IMR-90 (cell line): ENCODE measurements around the gene P4HA2. TPM values are rescaled to one million over a fixed set of nuclear protein-coding genes. Genes with fewer than 3 reads are reported as not detected.

Experiments used
- ATAC-seq: fragments of 200-7000 bp; cut with Tn5 transposase; 2 replicates; pipeline ENCODE4 v1.9.1; 2020; ENCODE audit warnings: low read depth, mild to moderate bottlenecking, moderate library complexity
- BruUV-seq: library from RNA; stranded (reverse); fragments of 400-500 nt; replicated peaks from 2 replicates; lab custom pipeline; 2021; lab: Mats Ljungman, UMichigan
- CTCF ChIA-PET: fragments of 300-600 bp; formaldehyde crosslinking; extraction: SDS; loops from one replicate; lab custom pipeline; 2021; ENCODE audit warnings: antibody characterized with exemption; lab: Yijun Ruan, JAX
- POLR2A ChIA-PET: fragments of 300-600 bp; sonication (Branson Sonifier 250); formaldehyde crosslinking; loops from one replicate; lab custom pipeline; 2022; ENCODE audit warnings: antibody characterized with exemption; ENCODE audit not compliant: unreplicated experiment; lab: Charles Lee
- DNase-seq: peaks from one replicate; pipeline ENCODE4 v3.0.0; 2013
- H2AFZ ChIP-seq: replicated peaks from 2 replicates; pipeline ENCODE3; 2013; ENCODE audit warnings: low read length, mild to moderate bottlenecking; ENCODE audit not compliant: poor library complexity
- H2AK5ac ChIP-seq: 2 replicates; pipeline ENCODE4 v1.6.1; 2013; ENCODE audit warnings: low read depth, low read length, inconsistent platforms
- H2AK9ac ChIP-seq: replicated peaks from 2 replicates; pipeline ENCODE3; 2013; ENCODE audit warnings: mild to moderate bottlenecking, low read depth, low read length, moderate library complexity; ENCODE audit not compliant: poor library complexity
- H2BK120ac ChIP-seq: 2 replicates; pipeline ENCODE4 v1.6.1; 2013; ENCODE audit warnings: low read depth, low read length, inconsistent platforms
- H2BK15ac ChIP-seq: 3 replicates; pipeline ENCODE4 v1.6.1; 2013; ENCODE audit warnings: low read depth, low read length, inconsistent platforms
- H2BK20ac ChIP-seq: 2 replicates; pipeline ENCODE4 v1.6.1; 2013; ENCODE audit warnings: low read depth, mild to moderate bottlenecking, inconsistent platforms, low read length, moderate library complexity
- H2BK5ac ChIP-seq: 2 replicates; pipeline ENCODE4 v1.6.1; 2013; ENCODE audit warnings: mild to moderate bottlenecking, low read depth, low read length, inconsistent platforms; ENCODE audit not compliant: poor library complexity, severe bottlenecking
- H3K14ac ChIP-seq: replicated peaks from 2 replicates; pipeline ENCODE4 v1.6.1; 2013; ENCODE audit warnings: low read depth, low read length, inconsistent platforms
- H3K18ac ChIP-seq: 2 replicates; pipeline ENCODE4 v1.6.1; 2013; ENCODE audit warnings: low read depth, low read length, control low read depth
- H3K23ac ChIP-seq: 2 replicates; pipeline ENCODE4 v1.6.1; 2013; ENCODE audit warnings: low read depth, low read length, inconsistent platforms
- H3K27ac ChIP-seq: 2 replicates; pipeline ENCODE4 v1.5.1; 2013; ENCODE audit warnings: mild to moderate bottlenecking, control low read depth, low read length; ENCODE audit not compliant: insufficient read depth
- H3K27me3 ChIP-seq: 2 replicates; pipeline ENCODE4 v1.6.1; 2013; ENCODE audit warnings: low read length; ENCODE audit not compliant: control insufficient read depth, insufficient read depth
- H3K36me3 ChIP-seq: 2 replicates; pipeline ENCODE4 v1.6.1; 2013; ENCODE audit warnings: low read length, mixed read lengths; ENCODE audit not compliant: control insufficient read depth, insufficient read depth
- H3K4ac ChIP-seq: 2 replicates; pipeline ENCODE4 v1.6.1; 2013; ENCODE audit warnings: low read depth, low read length, inconsistent platforms
- H3K4me1 ChIP-seq: 2 replicates; pipeline ENCODE4 v1.6.1; 2013; ENCODE audit warnings: low read length, mixed read lengths; ENCODE audit not compliant: control insufficient read depth, insufficient read depth
- H3K4me2 ChIP-seq: 2 replicates; pipeline ENCODE4 v1.6.1; 2013; ENCODE audit warnings: low read depth, mild to moderate bottlenecking, control low read depth, low read length, moderate library complexity
- H3K4me3 ChIP-seq: 2 replicates; pipeline ENCODE4 v1.5.1; 2013; ENCODE audit warnings: low read depth, mild to moderate bottlenecking, control low read depth, low read length, moderate library complexity; ENCODE audit not compliant: insufficient read depth
- H3K56ac ChIP-seq: 2 replicates; pipeline ENCODE4 v1.6.1; 2013; ENCODE audit warnings: low read length, inconsistent platforms; ENCODE audit not compliant: insufficient read depth; ENCODE audit errors: extremely low read depth
- H3K79me1 ChIP-seq, 2 experiments: 2 replicates each; pipeline ENCODE4 v1.6.1; 2013; ENCODE audit warnings: low read length in 2 of 2, inconsistent platforms in 1 of 2, low read depth in 1 of 2
- H3K9ac ChIP-seq: 2 replicates; pipeline ENCODE4 v1.6.1; 2013; ENCODE audit warnings: low read depth, low read length, control low read depth
- H3K9me1 ChIP-seq: 2 replicates; pipeline ENCODE4 v1.6.1; 2013; ENCODE audit warnings: low read length, inconsistent platforms; ENCODE audit not compliant: insufficient read depth
- H3K9me3 ChIP-seq: 2 replicates; pipeline ENCODE4 v1.6.1; 2013; ENCODE audit warnings: low read length; ENCODE audit not compliant: control insufficient read depth, insufficient read depth
- H4K20me1 ChIP-seq: 2 replicates; pipeline ENCODE4 v1.6.1; 2013; ENCODE audit warnings: low read length, inconsistent platforms; ENCODE audit not compliant: insufficient read depth
- H4K5ac ChIP-seq: 2 replicates; pipeline ENCODE4 v1.6.1; 2013; ENCODE audit warnings: mild to moderate bottlenecking, low read depth, low read length, control low read depth
- H4K8ac ChIP-seq, 2 experiments: 2 replicates each; pipeline ENCODE4 v1.6.1; 2013; ENCODE audit warnings: low read depth in 2 of 2, low read length in 2 of 2, control low read depth in 1 of 2, inconsistent platforms in 1 of 2
- H4K91ac ChIP-seq: 2 replicates; pipeline ENCODE4 v1.6.1; 2013; ENCODE audit warnings: low read depth, low read length, inconsistent platforms; ENCODE audit not compliant: insufficient read depth
- CEBPB ChIP-seq: IDR thresholded peaks from 2 replicates; pipeline ENCODE4 v1.6.1; 2012; ENCODE audit warnings: low read depth, low read length, improper control_type of control experiment
- POLR2A ChIP-seq: IDR thresholded peaks from 2 replicates; pipeline ENCODE4 v1.6.1; 2012; ENCODE audit warnings: mild to moderate bottlenecking, low read depth, low read length
- WGBS, 2 experiments: methylation state at CpG; one replicate each; pipeline versions ENCODE4 v1.1.5 to v1.1.7; 2013; ENCODE audit warnings: missing lambda C conversion rate in 2 of 2; ENCODE audit not compliant: insufficient read length in 1 of 2; ENCODE audit errors: extremely low coverage in 2 of 2; 5-methylcytosine and 5-hydroxymethylcytosine counted together
- dilution Hi-C: fragments of 300-500 bp; cut with HindIII; formaldehyde crosslinking; loops from one replicate; pipeline ENCODE4 v1.14.3; 2018; ENCODE audit warnings: low sequenced_read_pairs; ENCODE audit not compliant: unreplicated experiment
- in situ Hi-C: fragments of 300-500 bp; cut with MboI; formaldehyde crosslinking; loops from 3 replicates; pipeline ENCODE4 v1.14.3; 2019; ENCODE audit warnings: low sequenced_read_pairs, inconsistent platforms, mixed read lengths
- intact Hi-C: fragments of 100-400 bp; cut with micrococcal nuclease; formaldehyde crosslinking; loops from 2 replicates; pipeline ENCODE4 v1.10.0; 2022
- polyA plus RNA-seq, 3 experiments: library from polyadenylated mRNA; depleted of rRNA; stranded (reverse); fragments of >200 nt; gene quantifications; 2 replicates each; pipeline ENCODE4 v1.2.3, GENCODE V29; 2012; ENCODE audit warnings: low replicate concordance in 1 of 3
- total RNA-seq: library from RNA; depleted of rRNA; stranded (reverse); fragments of >200 nt; gene quantifications from 2 replicates; pipeline ENCODE4 v1.2.3, GENCODE V29; 2012

P4HA2 gene
- total and polyA plus RNA-seq, 2 of the 4 experiments (the other 2 are of a cell fraction), result 186 to 225 TPM

DNA sequence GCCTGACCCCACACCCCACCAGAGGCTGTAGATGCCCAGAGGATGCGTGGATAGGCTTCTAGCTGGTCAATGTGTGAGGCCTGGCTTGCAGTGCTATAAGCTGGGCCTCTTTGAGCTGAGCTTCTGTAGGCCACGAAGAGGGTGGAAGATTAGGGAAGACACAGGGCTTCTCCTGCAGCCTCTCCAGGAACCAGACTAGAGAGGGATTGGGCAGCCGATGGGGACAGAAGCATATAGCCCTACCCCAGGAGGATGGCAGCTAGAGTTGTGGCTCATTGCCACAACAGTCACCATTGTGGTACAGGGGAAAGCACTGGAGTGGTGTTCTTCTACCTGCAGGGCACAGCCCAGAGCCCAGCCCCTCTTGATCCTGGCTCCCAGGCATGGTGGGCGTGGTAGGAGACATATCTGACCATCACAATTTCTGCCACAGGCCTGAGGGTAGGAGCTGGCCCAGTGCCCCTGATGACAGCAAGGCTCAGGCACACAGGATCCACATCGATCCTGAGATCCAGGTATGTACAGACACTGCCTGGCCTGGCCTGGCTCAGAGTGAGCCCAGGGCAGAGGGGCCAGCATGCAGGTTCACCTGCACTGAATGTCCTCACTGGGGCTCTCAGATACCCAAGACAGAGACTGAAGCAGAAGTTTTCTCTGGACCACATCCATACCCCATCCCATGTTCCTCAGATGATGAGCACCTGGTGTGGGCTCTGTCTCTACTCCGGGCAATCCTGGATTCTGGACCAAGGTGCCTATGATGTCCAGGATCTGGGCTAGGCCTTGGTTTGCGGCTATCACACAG is 38.6 kb upstream of the P4HA2 start:
- DNase-seq (no peak), ATAC-seq (no peak)
- Histone ChIP-seq H3K4me2 (no peak overlapping the region), H2AK5ac (peak overlapping the region; percentile 3), H4K91ac (peak overlapping the region; percentile 59), H3K9ac (no peak overlapping the region), H3K9me3 (no peaks in the 10 kb centered on the region), H2AFZ (no peak overlapping the region), H3K36me3 (peaks cover 59% of the 10 kb centered on the region), H4K20me1 (peaks cover 19% of the 10 kb centered on the region), H3K14ac (peak overlapping the region; percentile 21; the same call in 1 of the 2 replicates), H2BK5ac (peak overlapping the region; percentile 41), H4K8ac (peak overlapping the region in 1 of 2 experiments; percentile 41; a peak in 2 of 4 replicates), H4K5ac (no peak overlapping the region), H3K4me1 (peaks cover 65% of the 10 kb centered on the region), H3K4me3 (no peak overlapping the region), H3K18ac (peak overlapping the region; percentile 2; the same call in 1 of the 2 replicates), H3K4ac (peak overlapping the region; percentile 36), H3K56ac (no peak overlapping the region), H2AK9ac (peak overlapping the region; percentile 2), H2BK120ac (peak overlapping the region; percentile 45; the same call in 1 of the 2 replicates), H3K79me1 (peaks cover 28 to 86% of the 10 kb centered on the region in 2 experiments), H2BK20ac (no peak overlapping the region), H3K9me1 (peaks cover 84% of the 10 kb centered on the region), H3K23ac (no peak overlapping the region), H3K27me3 (no peaks in the 10 kb centered on the region), H2BK15ac (0 out of 3 replicates have a peak overlapping the region, but pooled peaks have one; percentile 6), H3K27ac (peak overlapping the region; percentile 8)
- ChIA-PET POLR2A (interaction anchor here (0.5 to 1.1 kb wide), 2 partner anchors 21 to 50 kb away, joined by 3 to 10 read pairs; no protein-coding TSS in a partner anchor), CTCF (interaction anchor here (3.3 kb wide), 1 partner anchor 29 kb away, joined by 18 read pairs; no protein-coding TSS in a partner anchor)
- dilution Hi-C loops, result no loop called here
- WGBS, 2 experiments, result 100% methylated on average over 3 of the region's 7 CpGs; no CpG with 5 or more reads in 1 of the 2 experiments
- TF ChIP-seq CEBPB (no peak), POLR2A (peak; percentile 43)
- in situ Hi-C loops, result no loop called here
- BruUV-seq, result no TSS peak
- intact Hi-C loops, result no loop called here
